Endothelial cell of umbilical vein (primary cell): ENCODE results near the gene SGCG.

Experiments used
- CTCF ChIP-seq, 2 donors: IDR thresholded peaks; 1 replicate in 1 of 2; 2 replicates in 1 of 2; pipeline ENCODE4 v1.5.1; 2011; ENCODE audit warnings: low read length in 2 of 2, mild to moderate bottlenecking in 2 of 2, moderate library complexity in 2 of 2, control low read depth in 1 of 2, inconsistent platforms in 1 of 2, low read depth in 1 of 2; ENCODE audit not compliant: insufficient read depth in 1 of 2; ENCODE audit errors: extremely low read depth in 1 of 2
- POLR2A ChIP-seq: IDR thresholded peaks from 2 replicates; pipeline ENCODE4 v1.6.1; 2012; ENCODE audit warnings: low read depth, mild to moderate bottlenecking, control low read depth, low read length

DNA sequence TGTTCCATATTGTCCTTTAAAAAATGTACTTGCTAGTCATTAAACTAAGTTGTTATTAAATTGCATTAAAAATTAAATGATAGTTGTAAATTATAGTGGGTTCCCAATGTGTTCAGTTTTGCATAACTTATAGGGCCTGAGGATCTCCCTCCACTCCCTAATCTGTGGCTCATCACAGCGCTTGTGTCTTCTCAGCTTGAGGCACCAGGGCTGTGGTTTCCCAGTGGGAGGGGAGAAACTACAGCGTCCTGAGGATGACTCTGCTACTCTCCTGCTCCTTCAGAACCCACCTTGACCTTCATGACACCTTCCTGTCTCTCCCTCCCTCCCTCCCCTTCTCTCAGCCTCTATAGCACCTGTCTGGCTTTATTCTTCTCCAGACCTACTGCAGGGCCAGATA lies 1.4 kb downstream of the SGCG start:
- TF ChIP-seq CTCF (IDR thresholded peaks at IDR 0.05; ENCODE audit: extremely low read depth in 1 of 2, insufficient read depth in 1 of 2, low read depth in 1 of 2, low read length in 2 of 2) (no peak), POLR2A (no peak)
